T-helper 2 cell (primary cell): ENCODE data around the gene TMEM168.

ENCODE experiments used
- DNase-seq, 5 experiments: peaks; one replicate each; pipeline versions ENCODE4 v3.0.0 to v3.0.0-alpha.2; 2012 to 2022

TMEM168 gene

GRCh38 chr7:112714917-112715316 is 75.3 kb downstream of the TMEM168 start:
- no peak for DNase-seq
